PFSK-1 (cell line): Measurements from ENCODE around the gene ZNF484.

Experiments used
- FOXP2 ChIP-seq: optimal IDR thresholded peaks from 2 replicates; pipeline ENCODE3; 2011; ENCODE audit warnings: borderline replicate concordance, control low read depth, inconsistent platforms; ENCODE audit not compliant: insufficient read depth; ENCODE audit errors: extremely low read length, extremely low read depth
- POLR2AphosphoS5 ChIP-seq: IDR thresholded peaks from 2 replicates; pipeline ENCODE4 v1.6.1; 2012; ENCODE audit warnings: low read depth, mild to moderate bottlenecking, control low read depth, low read length, moderate library complexity
- SIN3A ChIP-seq: IDR thresholded peaks from 2 replicates; pipeline ENCODE4 v1.6.1; 2012; ENCODE audit warnings: mild to moderate bottlenecking, low read length, moderate library complexity, borderline replicate concordance; ENCODE audit not compliant: insufficient read depth
- TAF1 ChIP-seq: IDR thresholded peaks from 2 replicates; pipeline ENCODE4 v1.6.1; 2012; ENCODE audit warnings: low read length, control low read depth, borderline replicate concordance; ENCODE audit not compliant: insufficient read depth
- TF ChIP-seq, protein P1 (sequence below), 2 experiments: IDR thresholded peaks; 2 replicates each; pipeline versions ENCODE4 v1.6.1 to v1.8.0; 2011 to 2012; ENCODE audit warnings: low read depth in 2 of 2, low read length in 2 of 2, control low read depth in 1 of 2, inconsistent platforms in 1 of 2, mild to moderate bottlenecking in 1 of 2, moderate library complexity in 1 of 2; ENCODE audit not compliant: insufficient read depth in 1 of 2

The ZNF484 gene

DNA sequence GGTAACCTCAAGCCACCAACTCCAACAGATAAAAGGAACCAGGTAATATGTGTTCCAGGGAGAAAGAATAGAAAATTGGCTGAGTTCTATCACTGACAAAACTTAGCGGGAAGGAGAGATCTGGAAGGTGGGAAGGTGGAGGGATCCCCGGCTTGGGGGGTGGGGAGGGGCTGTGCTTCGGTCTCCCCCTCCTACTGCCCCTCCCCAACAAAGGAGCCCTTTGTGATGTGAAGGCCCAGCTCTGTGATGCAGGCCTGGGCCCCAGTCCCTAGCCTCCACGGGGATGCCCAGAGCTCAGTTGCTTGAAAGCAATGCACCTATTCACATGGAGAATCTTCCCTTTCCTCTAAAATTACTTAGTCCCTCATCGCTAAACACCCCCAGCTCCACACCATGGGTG lies 4.4 kb upstream of the ZNF484 start:
- TF ChIP-seq SIN3A (no peak), TAF1 (no peak), FOXP2 (no peak), POLR2AphosphoS5 (no peak)
- TF ChIP-seq, protein P1, sequence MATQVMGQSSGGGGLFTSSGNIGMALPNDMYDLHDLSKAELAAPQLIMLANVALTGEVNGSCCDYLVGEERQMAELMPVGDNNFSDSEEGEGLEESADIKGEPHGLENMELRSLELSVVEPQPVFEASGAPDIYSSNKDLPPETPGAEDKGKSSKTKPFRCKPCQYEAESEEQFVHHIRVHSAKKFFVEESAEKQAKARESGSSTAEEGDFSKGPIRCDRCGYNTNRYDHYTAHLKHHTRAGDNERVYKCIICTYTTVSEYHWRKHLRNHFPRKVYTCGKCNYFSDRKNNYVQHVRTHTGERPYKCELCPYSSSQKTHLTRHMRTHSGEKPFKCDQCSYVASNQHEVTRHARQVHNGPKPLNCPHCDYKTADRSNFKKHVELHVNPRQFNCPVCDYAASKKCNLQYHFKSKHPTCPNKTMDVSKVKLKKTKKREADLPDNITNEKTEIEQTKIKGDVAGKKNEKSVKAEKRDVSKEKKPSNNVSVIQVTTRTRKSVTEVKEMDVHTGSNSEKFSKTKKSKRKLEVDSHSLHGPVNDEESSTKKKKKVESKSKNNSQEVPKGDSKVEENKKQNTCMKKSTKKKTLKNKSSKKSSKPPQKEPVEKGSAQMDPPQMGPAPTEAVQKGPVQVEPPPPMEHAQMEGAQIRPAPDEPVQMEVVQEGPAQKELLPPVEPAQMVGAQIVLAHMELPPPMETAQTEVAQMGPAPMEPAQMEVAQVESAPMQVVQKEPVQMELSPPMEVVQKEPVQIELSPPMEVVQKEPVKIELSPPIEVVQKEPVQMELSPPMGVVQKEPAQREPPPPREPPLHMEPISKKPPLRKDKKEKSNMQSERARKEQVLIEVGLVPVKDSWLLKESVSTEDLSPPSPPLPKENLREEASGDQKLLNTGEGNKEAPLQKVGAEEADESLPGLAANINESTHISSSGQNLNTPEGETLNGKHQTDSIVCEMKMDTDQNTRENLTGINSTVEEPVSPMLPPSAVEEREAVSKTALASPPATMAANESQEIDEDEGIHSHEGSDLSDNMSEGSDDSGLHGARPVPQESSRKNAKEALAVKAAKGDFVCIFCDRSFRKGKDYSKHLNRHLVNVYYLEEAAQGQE (IDR thresholded peaks at IDR 0.05; ENCODE audit: insufficient read depth in 1 of 2, low read depth in 2 of 2, low read length in 2 of 2): no peak

DNA sequence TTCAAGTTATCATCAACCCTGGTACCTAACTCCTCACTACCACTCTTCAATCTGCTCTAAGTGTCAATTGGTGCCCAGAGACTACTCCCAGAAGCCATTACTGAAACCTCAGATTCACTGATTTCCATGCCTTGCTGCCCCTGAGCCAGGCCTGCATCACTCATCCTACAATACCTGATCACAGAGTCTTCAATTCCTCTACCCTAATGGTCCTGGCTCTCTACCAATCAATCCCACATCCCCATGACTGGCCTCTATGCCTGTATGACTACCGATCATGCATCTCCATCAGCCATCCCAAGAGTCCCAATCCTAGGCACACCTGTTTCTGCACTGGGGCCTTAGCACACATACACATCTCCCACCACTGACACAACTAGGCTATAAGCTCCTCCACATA lies 2.5 kb downstream of the ZNF484 start:
- TF ChIP-seq SIN3A (no peak), FOXP2 (no peak)

DNA sequence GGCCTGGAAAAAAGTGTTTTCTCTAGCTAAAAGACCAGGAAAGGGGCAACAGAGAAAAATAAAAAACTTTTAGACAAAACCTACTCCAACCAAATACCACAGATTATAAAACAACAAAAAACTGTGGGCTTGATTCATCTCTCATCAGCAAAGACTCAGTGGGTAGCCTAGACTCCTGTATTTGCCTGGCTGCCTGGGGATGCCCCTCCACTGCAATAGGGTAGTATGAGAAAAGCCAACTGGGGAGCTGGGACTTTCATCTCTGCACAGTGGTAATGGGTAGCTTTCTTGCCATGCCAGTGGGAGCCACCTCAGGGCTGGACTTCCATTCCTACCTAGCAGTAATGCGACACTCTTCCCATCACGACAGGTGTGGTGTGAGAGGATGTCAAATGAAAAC lies 7.5 kb downstream of the ZNF484 start:
- no peak for TF ChIP-seq POLR2AphosphoS5
- TF ChIP-seq TAF1: no peak
- TF ChIP-seq, protein P1 (IDR thresholded peaks at IDR 0.05; ENCODE audit: insufficient read depth in 1 of 2, low read depth in 2 of 2, low read length in 2 of 2): no peak
- TF ChIP-seq FOXP2: no peak
- TF ChIP-seq SIN3A: no peak

DNA sequence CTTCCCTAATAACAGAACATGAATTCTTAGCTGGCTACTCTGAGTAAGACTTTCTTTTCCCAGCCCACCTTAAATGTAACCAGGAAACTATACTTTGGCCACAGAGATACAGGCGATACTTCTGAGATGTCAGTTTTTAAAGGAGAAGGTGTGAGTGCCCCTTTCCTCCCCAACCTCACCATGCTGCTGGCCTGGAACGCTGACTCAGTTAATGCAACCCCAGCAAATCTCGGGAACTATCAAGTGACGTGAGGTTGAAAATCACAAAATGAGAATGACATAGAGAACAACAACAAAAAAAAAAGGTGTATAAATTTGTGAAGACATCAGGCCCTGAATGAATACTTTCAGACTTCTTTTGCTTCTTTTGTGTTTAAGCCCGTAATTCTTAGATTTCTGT lies 13.7 kb downstream of the ZNF484 start:
- TF ChIP-seq, protein P1 (IDR thresholded peaks at IDR 0.05; ENCODE audit: insufficient read depth in 1 of 2, low read depth in 2 of 2, low read length in 2 of 2): no peak
- TF ChIP-seq FOXP2 (no peak), POLR2AphosphoS5 (no peak), SIN3A (no peak), TAF1 (no peak)

DNA sequence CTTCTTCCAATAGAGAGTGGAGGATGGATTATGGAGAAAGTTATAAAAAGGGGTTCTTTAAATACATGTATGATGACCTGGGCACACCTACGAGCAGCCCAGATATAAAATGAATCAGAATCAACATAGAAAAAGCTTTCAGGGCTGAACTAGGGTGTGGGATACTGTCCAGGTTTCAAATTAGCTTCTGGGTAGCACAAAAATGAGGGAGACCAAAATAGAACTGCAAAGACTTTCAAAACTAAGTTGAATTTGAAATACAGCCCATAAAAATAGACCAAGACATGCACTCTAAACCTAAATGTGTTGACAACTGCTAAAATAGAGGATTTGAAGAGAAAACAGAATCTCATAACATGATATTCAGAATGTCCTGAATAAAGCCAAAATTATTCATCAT lies 17.0 kb downstream of the ZNF484 start:
- TF ChIP-seq, protein P1 (IDR thresholded peaks at IDR 0.05; ENCODE audit: insufficient read depth in 1 of 2, low read depth in 2 of 2, low read length in 2 of 2): no peak
- TF ChIP-seq FOXP2 (no peak), SIN3A (no peak), POLR2AphosphoS5 (no peak), TAF1 (no peak)

DNA sequence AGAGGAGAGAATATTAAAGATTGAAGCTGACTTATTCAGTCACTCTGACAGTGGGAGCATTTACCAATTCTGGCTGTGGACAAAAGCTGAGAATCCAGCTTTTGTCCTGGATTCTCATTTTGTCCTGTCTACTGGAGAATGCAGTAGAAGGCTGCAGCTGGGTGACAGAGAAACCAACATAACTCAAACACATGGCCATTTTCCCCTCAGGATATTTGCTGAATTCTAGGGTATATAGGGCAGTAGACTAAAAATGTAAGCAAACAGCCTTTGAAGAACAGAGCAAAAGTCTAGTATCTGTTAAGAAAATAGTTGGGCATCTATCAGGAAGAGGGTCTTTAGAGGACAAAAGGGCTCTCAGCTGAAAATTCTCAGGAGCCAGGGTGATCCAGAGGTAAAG lies 20.6 kb downstream of the ZNF484 start:
- TF ChIP-seq, protein P1 (IDR thresholded peaks at IDR 0.05; ENCODE audit: insufficient read depth in 1 of 2, low read depth in 2 of 2, low read length in 2 of 2): no peak
- TF ChIP-seq TAF1 (no peak), POLR2AphosphoS5 (no peak), FOXP2 (no peak), SIN3A (no peak)
